ENCODE data around the gene SPDYC.
A peak's percentile ranks its signal among the peaks of the same experiment; 100 is the strongest.

SPDYC gene
- 0 reads per million in 9 experiments for total RNA-seq

- ATAC-seq (replicated peaks) (no peak), DNase-seq (no peak)
- Mint-ChIP-seq H3K9me3 (no peaks in the 10 kb centered on the region), H3K4me1 (ENCODE audit: low read depth in 2 of 2) (peaks cover 0 to 7% of the 10 kb centered on the region in 2 donors), H3K27me3 (no peaks in the 10 kb centered on the region), H3K36me3 (ENCODE audit: insufficient read depth) (no peaks in the 10 kb centered on the region), H3K27ac (peak within 1 kb of the TSS in 1 of 2 donors; percentile 53), H3K4me3 (peak within 1 kb of the TSS in 1 of 2 donors; percentile 1)
Measured at GRCh38 chr11:65170058-65170534, at the start of gene SPDYC. TSS of gene SPDYC (plus strand) at chr11:65170233. CDS start at chr11:65171358, 1,125 bp downstream.

DNA sequence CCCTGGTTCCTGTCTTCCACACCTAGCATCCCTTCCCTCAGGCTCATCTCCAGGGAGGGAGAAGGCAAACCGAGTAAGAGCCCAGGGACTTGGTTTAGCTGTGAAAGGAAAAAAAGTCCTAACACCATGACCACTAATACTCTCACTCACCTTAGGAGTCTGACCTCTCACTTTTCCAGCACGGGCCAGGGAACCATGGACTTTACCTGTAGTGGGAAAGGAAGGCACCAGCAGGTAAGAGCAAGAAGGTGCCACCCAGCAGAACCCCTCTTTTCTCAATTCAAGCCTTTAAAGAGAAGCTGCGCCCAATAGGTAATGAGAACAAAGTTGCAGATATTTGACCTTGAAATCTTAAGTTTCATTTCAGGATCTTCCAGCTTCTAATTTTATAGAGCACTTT is 49.2 kb upstream of the SPDYC start:
- peak overlapping the region; percentile 98 to 99 for H3K4me3 Mint-ChIP-seq
- peak overlapping the region; percentile 99 to 100 for H3K27ac Mint-ChIP-seq
- ATAC-seq (replicated peaks) (no peak), DNase-seq (no peak)
- no peaks in the 10 kb centered on the region for H3K27me3 Mint-ChIP-seq
- peaks cover 32 to 41% of the 10 kb centered on the region in 2 donors for H3K4me1 Mint-ChIP-seq (ENCODE audit: low read depth in 2 of 2)
- peaks cover 78% of the 10 kb centered on the region for H3K36me3 Mint-ChIP-seq (ENCODE audit: insufficient read depth)
- H3K9me3 Mint-ChIP-seq: no peaks in the 10 kb centered on the region

- Mint-ChIP-seq H3K27me3 (no peaks in the 10 kb centered on the region), H3K27ac (peak overlapping the region; percentile 99 to 100), H3K9me3 (no peaks in the 10 kb centered on the region), H3K4me3 (peak overlapping the region; percentile 98 to 99), H3K4me1 (ENCODE audit: low read depth in 2 of 2) (peaks cover 32 to 36% of the 10 kb centered on the region in 2 donors), H3K36me3 (ENCODE audit: insufficient read depth) (peaks cover 79% of the 10 kb centered on the region)
- ATAC-seq (replicated peaks) (no peak), DNase-seq (peak in 1 of 3 experiments; percentile 28)
Measured at GRCh38 chr11:65121447-65121864, 48.6 kb upstream of the SPDYC start.

DNA sequence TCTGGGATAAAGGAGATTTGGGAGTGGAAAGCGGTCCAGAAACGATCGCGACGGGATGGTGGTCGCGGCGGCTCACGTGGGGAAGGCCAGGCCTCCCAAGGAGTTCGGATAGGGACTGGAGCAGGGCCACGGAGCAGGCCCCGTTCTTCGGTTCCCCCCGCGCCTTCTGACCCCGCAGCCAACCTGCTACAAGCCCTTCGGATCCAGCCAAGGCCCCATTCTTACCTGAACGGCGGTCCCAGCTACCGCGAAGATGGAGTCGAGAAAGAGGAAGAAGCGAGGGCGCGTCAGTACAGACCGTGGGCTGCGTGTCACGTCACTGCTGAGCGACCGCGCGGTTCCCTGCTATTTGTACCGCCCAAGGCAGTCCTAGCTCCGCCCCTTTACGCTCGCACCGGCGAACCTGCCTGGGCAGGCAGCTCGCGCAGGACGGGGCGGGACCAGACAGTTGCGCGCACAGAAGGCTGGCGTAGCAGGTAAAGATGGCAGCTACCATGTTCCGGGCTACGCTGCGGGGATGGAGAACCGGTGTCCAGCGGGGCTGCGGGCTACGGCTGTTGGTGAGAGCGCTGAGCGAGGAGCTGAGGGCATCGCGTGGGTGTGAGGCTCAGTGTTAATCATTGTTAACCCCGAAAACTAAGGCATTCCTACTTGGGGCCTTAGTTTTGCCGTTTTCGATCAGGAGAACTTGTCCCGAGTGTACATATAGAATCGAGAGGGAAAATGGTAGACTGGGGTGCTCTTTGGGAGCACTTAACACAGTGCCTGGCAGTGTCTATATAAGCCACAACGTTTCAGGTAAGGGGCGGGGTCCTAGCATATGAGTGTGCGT is 48.0 kb upstream of the SPDYC start, which contains the start of the genes FAU and MRPL49:
TSS of gene FAU (minus strand) at position 270 of the 832 bp plus-strand sequence. CDS start 321 bp downstream, outside the sequence.
TSS of gene MRPL49 (plus strand) at position 457 of the 832 bp plus-strand sequence. CDS start at position 483, 26 bp downstream.
- peak within 1 kb of the TSS; percentile 98 to 99 for H3K4me3 Mint-ChIP-seq
- H3K36me3 Mint-ChIP-seq (ENCODE audit: insufficient read depth): peaks cover 80% of the 10 kb centered on the region
- H3K27me3 Mint-ChIP-seq: no peaks in the 10 kb centered on the region
- peak; percentile 98 for DNase-seq
- peak; percentile 76 for ATAC-seq (replicated peaks)
- H3K4me1 Mint-ChIP-seq (ENCODE audit: low read depth in 2 of 2): peaks cover 28 to 32% of the 10 kb centered on the region in 2 donors
- peak within 1 kb of the TSS; percentile 99 to 100 for H3K27ac Mint-ChIP-seq
- no peaks in the 10 kb centered on the region for H3K9me3 Mint-ChIP-seq

DNA sequence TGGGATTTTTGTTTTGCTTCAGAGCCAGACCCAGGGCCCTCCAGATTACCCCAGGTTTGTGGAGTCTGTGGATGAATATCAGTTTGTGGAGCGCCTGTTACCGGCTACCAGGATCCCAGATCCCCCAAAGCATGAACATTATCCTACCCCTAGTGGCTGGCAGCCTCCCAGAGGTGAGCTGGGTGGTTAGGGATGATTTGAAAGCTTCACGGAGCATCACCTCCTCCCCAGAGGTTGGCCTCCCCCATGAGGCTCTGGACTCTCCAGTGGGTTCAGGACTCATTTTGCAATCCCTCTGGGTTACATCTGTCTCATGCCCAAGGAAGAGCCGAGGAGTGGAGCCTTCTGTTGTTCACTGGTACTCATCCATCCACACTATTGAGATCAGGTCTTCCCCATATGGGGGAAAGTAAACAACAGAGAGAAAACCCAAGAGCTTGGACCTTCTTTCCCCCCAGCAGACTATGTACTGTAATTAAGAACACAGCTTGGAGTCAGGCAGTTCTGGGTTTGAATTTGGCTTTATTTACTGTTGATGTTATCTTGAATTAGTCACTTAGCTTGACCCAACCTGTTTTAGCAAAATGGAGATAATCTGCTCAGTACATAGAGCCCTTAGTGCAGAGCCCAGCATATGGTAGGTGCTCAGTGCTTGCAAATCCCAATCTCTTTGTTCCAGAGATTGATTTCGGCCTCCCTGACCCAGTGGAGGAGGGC is 45.4 kb upstream of the SPDYC start:
- DNase-seq: no peak
- ATAC-seq (replicated peaks): no peak
- Mint-ChIP-seq H3K36me3 (ENCODE audit: insufficient read depth) (peaks cover 80% of the 10 kb centered on the region), H3K9me3 (no peaks in the 10 kb centered on the region), H3K4me1 (ENCODE audit: low read depth in 2 of 2) (peaks cover 21 to 25% of the 10 kb centered on the region in 2 donors), H3K27me3 (no peaks in the 10 kb centered on the region), H3K4me3 (no peak overlapping the region), H3K27ac (no peak overlapping the region)

GRCh38 chr11:65125197-65126056 is 44.6 kb upstream of the SPDYC start:
- peaks cover 79% of the 10 kb centered on the region for H3K36me3 Mint-ChIP-seq (ENCODE audit: insufficient read depth)

GRCh38 chr11:65126624-65127274 is 43.3 kb upstream of the SPDYC start:
- no peaks in the 10 kb centered on the region for H3K9me3 Mint-ChIP-seq
- peaks cover 79% of the 10 kb centered on the region for H3K36me3 Mint-ChIP-seq (ENCODE audit: insufficient read depth)
- ATAC-seq (replicated peaks) (no peak), DNase-seq (no peak)
- no peaks in the 10 kb centered on the region for H3K27me3 Mint-ChIP-seq
- H3K27ac Mint-ChIP-seq: peak overlapping the region in 1 of 2 donors; percentile 23
- no peak overlapping the region for H3K4me3 Mint-ChIP-seq
- peaks cover 17 to 19% of the 10 kb centered on the region in 2 donors for H3K4me1 Mint-ChIP-seq (ENCODE audit: low read depth in 2 of 2)

More at GRCh38 chr11:65125197-65126056, 44.6 kb upstream of the SPDYC start:
- DNase-seq (no peak), ATAC-seq (replicated peaks) (no peak)
- no peak overlapping the region for H3K27ac Mint-ChIP-seq
- H3K4me3 Mint-ChIP-seq: no peak overlapping the region
- H3K9me3 Mint-ChIP-seq: no peaks in the 10 kb centered on the region
- H3K4me1 Mint-ChIP-seq (ENCODE audit: low read depth in 2 of 2): peaks cover 22 to 25% of the 10 kb centered on the region in 2 donors
- no peaks in the 10 kb centered on the region for H3K27me3 Mint-ChIP-seq

DNA sequence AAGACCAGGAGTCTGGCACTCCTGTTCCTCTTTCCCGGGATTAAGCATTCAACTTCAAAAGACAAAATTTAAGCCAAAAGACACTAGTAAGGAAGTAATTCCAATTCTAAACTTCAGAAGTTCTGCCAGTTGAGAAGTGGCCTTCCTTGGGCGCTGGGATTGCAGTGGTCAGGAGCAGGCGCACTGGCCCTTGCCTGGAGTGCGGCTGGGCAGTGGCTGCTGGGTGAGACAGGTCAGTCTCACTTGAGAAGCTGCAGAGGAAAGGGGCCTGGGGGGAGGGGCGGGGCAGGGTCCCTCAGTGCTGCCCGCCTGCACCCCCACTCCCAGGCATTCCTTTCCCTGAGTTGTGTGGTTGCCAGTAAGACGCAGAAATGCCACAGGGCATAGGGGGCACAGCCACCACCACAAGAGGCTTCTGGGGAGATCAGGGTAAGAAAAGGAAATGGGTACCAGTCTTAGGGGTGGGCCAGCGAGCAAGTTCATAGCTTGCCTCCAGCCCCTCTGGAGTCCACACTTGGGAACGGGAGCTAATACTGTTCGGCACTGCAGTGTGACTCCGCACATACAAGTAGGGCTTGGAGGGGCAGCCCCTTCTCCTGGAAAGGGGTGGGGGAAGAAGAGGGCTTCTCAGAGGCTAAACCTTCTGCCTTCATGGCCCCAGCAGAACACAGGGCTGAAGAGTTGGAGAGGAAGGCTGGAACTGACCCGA is 42.4 kb upstream of the SPDYC start:
- Mint-ChIP-seq H3K9me3 (no peaks in the 10 kb centered on the region), H3K27ac (peak overlapping the region in 1 of 2 donors; percentile 55), H3K27me3 (no peaks in the 10 kb centered on the region), H3K36me3 (ENCODE audit: insufficient read depth) (peaks cover 75% of the 10 kb centered on the region), H3K4me3 (no peak overlapping the region), H3K4me1 (ENCODE audit: low read depth in 2 of 2) (peaks cover 17 to 20% of the 10 kb centered on the region in 2 donors)
- DNase-seq (no peak), ATAC-seq (replicated peaks) (no peak)

DNA sequence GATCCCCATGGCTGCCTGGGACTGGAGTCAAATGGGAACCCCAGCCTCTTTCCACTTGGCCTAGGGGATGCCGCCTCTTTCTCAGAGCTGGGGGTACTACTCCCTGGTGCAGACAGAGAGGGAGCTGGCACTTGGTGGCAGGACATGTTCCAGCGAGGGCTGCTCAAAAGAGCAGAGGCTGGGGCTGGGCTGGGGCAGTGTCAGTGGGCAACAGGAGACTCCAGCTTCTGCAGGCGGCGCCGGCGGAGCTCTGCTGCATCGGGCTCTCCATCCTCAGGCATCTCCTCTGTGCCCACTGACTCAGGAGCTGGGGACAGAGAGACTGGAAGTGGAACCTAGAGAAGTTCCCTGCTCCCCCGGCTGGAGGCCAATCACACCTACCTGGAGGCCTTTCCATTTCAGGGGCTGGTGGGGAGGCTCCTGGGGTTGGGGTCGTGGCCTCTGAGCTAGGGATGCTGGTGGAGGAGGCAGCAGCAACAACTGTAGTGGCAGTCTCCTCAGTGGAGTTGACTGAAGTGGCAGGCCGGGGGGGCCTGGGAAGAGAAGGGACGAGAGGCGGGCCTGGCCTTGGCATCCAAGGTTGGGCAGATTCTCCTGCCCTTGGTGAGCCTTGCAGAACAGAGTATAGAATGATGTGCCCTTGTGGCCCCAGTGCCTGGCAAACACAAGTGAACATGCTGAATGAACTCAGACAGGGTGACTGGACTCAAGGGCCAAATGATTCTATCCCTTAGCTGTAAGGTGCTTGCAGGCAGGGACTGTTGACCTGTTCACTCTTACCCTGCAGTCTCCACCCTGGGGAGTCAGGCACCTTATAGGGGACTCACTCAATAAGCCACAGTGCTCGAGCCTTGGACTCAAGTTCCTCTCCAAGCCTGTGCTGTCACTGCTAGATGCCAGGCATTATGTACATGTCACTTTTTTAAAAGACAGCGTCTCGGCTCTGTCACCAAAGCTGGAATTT is 41.6 kb upstream of the SPDYC start:
- Mint-ChIP-seq H3K36me3 (ENCODE audit: insufficient read depth) (peaks cover 75% of the 10 kb centered on the region), H3K4me1 (ENCODE audit: low read depth in 2 of 2) (peaks cover 22 to 24% of the 10 kb centered on the region in 2 donors), H3K4me3 (no peak overlapping the region), H3K27me3 (no peaks in the 10 kb centered on the region), H3K27ac (peak overlapping the region in 1 of 2 donors; percentile 55), H3K9me3 (no peaks in the 10 kb centered on the region)
- no peak for DNase-seq
- ATAC-seq (replicated peaks): no peak

DNA sequence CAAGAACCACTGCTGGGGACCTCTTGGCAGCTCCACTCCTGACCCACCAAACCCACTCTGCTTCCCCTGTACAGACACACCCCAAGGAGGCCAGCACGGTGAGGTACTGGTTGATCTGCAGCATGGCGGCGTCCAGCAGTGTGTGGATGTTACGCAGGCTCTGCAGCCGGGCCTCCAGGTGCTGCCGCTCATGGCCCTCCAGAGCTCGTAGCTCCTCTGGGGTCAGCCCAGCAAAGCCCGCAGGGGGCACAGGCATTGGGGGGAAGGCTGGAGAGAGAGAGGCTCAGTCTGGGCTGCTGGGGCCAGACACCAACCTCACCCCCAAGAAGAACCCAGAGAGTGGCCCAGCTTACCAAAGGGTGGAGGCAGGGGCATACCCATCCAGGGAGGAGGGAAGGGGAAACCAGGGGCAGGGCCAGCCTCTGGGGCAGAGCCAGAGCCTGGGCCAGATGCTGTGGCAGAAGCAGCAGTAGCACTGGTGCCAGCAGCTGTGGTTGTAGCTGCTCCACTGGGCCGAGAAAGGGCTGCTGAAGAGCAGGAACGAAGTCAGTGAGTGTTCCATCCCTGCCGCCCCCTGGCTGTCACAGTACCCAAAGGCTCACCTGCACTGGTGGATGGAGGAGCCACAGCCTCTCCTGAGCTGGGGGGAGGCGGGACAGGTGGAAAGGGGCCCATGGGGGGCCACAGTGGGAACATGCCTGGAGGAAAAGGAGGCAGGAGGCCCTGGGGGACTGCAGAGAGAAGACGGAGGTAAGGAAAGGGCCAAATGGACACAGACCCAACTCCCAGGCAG is 40.2 kb upstream of the SPDYC start:
- Mint-ChIP-seq H3K4me1 (ENCODE audit: low read depth in 2 of 2) (peaks cover 23 to 28% of the 10 kb centered on the region in 2 donors), H3K27me3 (no peaks in the 10 kb centered on the region), H3K9me3 (no peaks in the 10 kb centered on the region), H3K4me3 (no peak overlapping the region), H3K36me3 (ENCODE audit: insufficient read depth) (peaks cover 83% of the 10 kb centered on the region), H3K27ac (no peak overlapping the region)
- ATAC-seq (replicated peaks) (no peak), DNase-seq (no peak)
